IgD-negative memory B cell (primary cell): ENCODE data around the gene SCARB1. TPM values are rescaled to one million over a fixed set of nuclear protein-coding genes. Genes with fewer than 3 reads are reported as not detected.
A peak's percentile ranks its signal among the peaks of the same experiment; 100 is the strongest.
"Not testable (repeated sequence)": the region's sequence is repeated elsewhere in the genome, so short reads cannot be mapped to it uniquely, and the experiment has no call there.

Experiments used
- H3K27ac Mint-ChIP-seq, 3 donors: one replicate each; pipeline ENCODE4 v1.8.0; 2020 to 2022; ENCODE audit warnings: mild to moderate bottlenecking in 3 of 3, mixed read lengths in 3 of 3, moderate library complexity in 1 of 3
- H3K27me3 Mint-ChIP-seq: one replicate; pipeline ENCODE4 v1.8.0; 2021; ENCODE audit warnings: mixed read lengths
- H3K36me3 Mint-ChIP-seq: one replicate; pipeline ENCODE4 v1.8.0; 2020; ENCODE audit warnings: mild to moderate bottlenecking, mixed read lengths
- H3K4me1 Mint-ChIP-seq, 3 donors: one replicate each; pipeline ENCODE4 v1.8.0; 2020 to 2022; ENCODE audit warnings: mixed read lengths in 3 of 3, mild to moderate bottlenecking in 1 of 3
- H3K4me3 Mint-ChIP-seq, 4 donors: one replicate each; pipeline ENCODE4 v1.8.0; 2020 to 2022; ENCODE audit warnings: mild to moderate bottlenecking in 4 of 4, mixed read lengths in 4 of 4, moderate library complexity in 3 of 4
- H3K9me3 Mint-ChIP-seq, 3 donors: one replicate each; pipeline ENCODE4 v1.8.0; 2020 to 2021; ENCODE audit warnings: mixed read lengths in 3 of 3, mild to moderate bottlenecking in 1 of 3
- polyA plus RNA-seq: library from polyadenylated mRNA; unstranded; fragments of 300-500 nt; fragmentation: Illumina TruSeq; gene quantifications from one replicate; pipeline ENCODE4 v1.2.3, GENCODE V29; 2021

The SCARB1 gene
- polyA plus RNA-seq = 23.9 TPM

- Mint-ChIP-seq H3K9me3 (no peaks in the 10 kb centered on the region), H3K4me1 (peaks cover 28 to 39% (median 29%) of the 10 kb centered on the region in 3 donors), H3K4me3 (peak within 1 kb of the TSS; percentile 83 to 95 (median 88)), H3K36me3 (no peaks in the 10 kb centered on the region), H3K27me3 (peaks cover 2% of the 10 kb centered on the region), H3K27ac (peak within 1 kb of the TSS; percentile 70 to 95 (median 86))
Observed at GRCh38 chr12:124863416-124864325, at the start of gene SCARB1. Gene SCARB1, minus strand, starts transcription at chr12:124863864. Its CDS starts 144 bp downstream, at chr12:124863720.

DNA sequence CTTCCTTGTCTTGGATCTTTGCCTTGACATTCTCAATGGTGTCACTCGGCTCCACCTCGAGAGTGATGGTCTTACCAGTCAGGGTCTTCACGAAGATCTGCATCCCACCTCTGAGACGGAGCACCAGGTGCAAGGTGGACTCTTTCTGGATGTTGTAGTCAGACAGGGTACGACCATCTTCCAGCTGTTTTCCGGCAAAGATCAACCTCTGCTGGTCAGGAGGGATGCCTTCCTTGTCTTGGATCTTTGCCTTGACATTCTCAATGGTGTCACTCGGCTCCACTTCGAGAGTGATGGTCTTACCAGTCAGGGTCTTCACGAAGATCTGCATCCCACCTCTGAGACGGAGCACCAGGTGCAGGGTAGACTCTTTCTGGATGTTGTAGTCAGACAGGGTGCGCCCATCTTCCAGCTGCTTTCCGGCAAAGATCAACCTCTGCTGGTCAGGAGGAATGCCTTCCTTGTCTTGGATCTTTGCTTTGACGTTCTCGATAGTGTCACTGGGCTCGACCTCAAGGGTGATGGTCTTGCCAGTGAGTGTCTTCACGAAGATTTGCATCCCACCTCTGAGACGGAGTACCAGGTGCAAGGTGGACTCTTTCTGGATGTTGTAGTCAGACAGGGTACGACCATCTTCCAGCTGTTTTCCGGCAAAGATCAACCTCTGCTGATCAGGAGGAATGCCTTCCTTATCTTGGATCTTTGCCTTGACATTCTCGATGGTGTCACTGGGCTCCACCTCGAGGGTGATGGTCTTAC, 49.0 kb upstream of the SCARB1 start:
- H3K27me3 Mint-ChIP-seq, H3K9me3 Mint-ChIP-seq: not testable (repeated sequence)
- Mint-ChIP-seq H3K27ac (peak overlapping the region in 1 of 3 donors; percentile 100), H3K36me3 (peaks cover 15% of the 10 kb centered on the region), H3K4me3 (peak overlapping the region; percentile 99), H3K4me1 (peaks cover 37 to 51% (median 48%) of the 10 kb centered on the region in 3 donors)

GRCh38 chr12:124911521-124911920, 47.9 kb upstream of the SCARB1 start:
- H3K4me3 Mint-ChIP-seq = peak overlapping the region; percentile 40 to 85 (median 48)
- peak overlapping the region; percentile 63 to 89 (median 78) for H3K27ac Mint-ChIP-seq
- H3K9me3 Mint-ChIP-seq, H3K27me3 Mint-ChIP-seq: not testable (repeated sequence)
- H3K36me3 Mint-ChIP-seq = peaks cover 15% of the 10 kb centered on the region
- H3K4me1 Mint-ChIP-seq = peaks cover 33 to 45% (median 44%) of the 10 kb centered on the region in 3 donors

GRCh38 chr12:124910561-124911478, 47.2 kb upstream of the SCARB1 start:
- peak overlapping the region; percentile 63 to 89 (median 78) for H3K27ac Mint-ChIP-seq
- peaks cover 32 to 44% (median 40%) of the 10 kb centered on the region in 3 donors for H3K4me1 Mint-ChIP-seq
- H3K27me3 Mint-ChIP-seq = no peaks in the 10 kb centered on the region
- peaks cover 15% of the 10 kb centered on the region for H3K36me3 Mint-ChIP-seq
- H3K9me3 Mint-ChIP-seq = peaks cover 0 to 6% (median 0%) of the 10 kb centered on the region in 3 donors
- peak overlapping the region; percentile 40 to 85 (median 52) for H3K4me3 Mint-ChIP-seq

GRCh38 chr12:124909831-124910560, 46.3 kb upstream of the SCARB1 start:
- H3K27me3 Mint-ChIP-seq = no peaks in the 10 kb centered on the region
- peaks cover 31 to 43% (median 36%) of the 10 kb centered on the region in 3 donors for H3K4me1 Mint-ChIP-seq
- peaks cover 0 to 6% (median 0%) of the 10 kb centered on the region in 3 donors for H3K9me3 Mint-ChIP-seq
- H3K4me3 Mint-ChIP-seq = peak overlapping the region in 2 of 4 donors; percentile 50 to 53
- peaks cover 15% of the 10 kb centered on the region for H3K36me3 Mint-ChIP-seq
- H3K27ac Mint-ChIP-seq = peak overlapping the region; percentile 63 to 89 (median 78)

- Mint-ChIP-seq H3K4me1 (peaks cover 27 to 43% (median 35%) of the 10 kb centered on the region in 3 donors), H3K4me3 (peak overlapping the region in 1 of 4 donors; percentile 20), H3K9me3 (no peaks in the 10 kb centered on the region), H3K36me3 (peaks cover 7% of the 10 kb centered on the region), H3K27me3 (no peaks in the 10 kb centered on the region), H3K27ac (peak overlapping the region in 2 of 3 donors; percentile 1 to 76)
Observed at GRCh38 chr12:124906606-124907261, 43.1 kb upstream of the SCARB1 start.

DNA sequence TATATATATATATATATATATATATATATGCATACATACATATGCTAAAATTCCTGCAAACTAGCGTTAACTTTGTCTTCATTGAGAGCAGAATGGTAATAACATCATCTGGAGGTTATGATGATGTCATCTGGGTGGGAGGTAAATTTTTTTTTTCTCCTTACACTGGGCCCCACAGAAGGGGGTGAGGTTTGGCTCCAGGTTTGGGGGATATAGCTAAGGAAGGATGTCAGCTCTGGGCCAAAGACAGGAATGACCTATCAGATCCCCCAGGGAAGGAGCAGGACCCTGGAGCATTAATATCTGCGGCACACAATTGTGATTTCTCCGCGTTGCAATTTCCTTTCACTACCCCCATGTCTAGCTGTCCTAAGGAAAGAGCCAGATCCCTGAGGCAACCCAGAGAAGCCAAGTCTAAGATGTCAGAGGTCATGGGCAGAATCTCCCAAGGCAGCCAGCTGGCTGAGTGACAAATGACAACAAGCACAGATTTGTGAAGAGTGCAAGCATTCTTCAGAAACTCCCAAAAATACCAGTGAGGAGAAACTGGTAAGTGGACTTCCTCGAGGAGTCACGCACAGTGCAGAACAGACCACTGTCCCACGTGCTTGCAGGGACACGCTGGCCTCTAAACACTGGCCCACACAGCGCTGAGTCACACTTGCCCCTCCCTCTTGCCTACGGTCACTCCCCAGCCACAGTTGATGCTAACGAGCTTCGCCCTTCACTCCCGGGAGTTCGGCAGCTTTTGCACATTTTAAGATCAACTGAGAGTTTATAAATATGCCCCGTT, 40.8 kb upstream of the SCARB1 start:
- H3K9me3 Mint-ChIP-seq = no peaks in the 10 kb centered on the region
- no peak overlapping the region for H3K27ac Mint-ChIP-seq
- no peak overlapping the region for H3K4me3 Mint-ChIP-seq
- no peaks in the 10 kb centered on the region for H3K27me3 Mint-ChIP-seq
- peaks cover 4% of the 10 kb centered on the region for H3K36me3 Mint-ChIP-seq
- peaks cover 23 to 32% (median 23%) of the 10 kb centered on the region in 3 donors for H3K4me1 Mint-ChIP-seq

GRCh38 chr12:124902916-124903315, 39.3 kb upstream of the SCARB1 start:
- H3K9me3 Mint-ChIP-seq = no peaks in the 10 kb centered on the region
- no peaks in the 10 kb centered on the region for H3K27me3 Mint-ChIP-seq
- peak overlapping the region in 2 of 3 donors; percentile 62 to 78 for H3K27ac Mint-ChIP-seq
- peaks cover 34 to 42% (median 35%) of the 10 kb centered on the region in 3 donors for H3K4me1 Mint-ChIP-seq
- peaks cover 4% of the 10 kb centered on the region for H3K36me3 Mint-ChIP-seq
- H3K4me3 Mint-ChIP-seq = peak overlapping the region in 1 of 4 donors; percentile 25

DNA sequence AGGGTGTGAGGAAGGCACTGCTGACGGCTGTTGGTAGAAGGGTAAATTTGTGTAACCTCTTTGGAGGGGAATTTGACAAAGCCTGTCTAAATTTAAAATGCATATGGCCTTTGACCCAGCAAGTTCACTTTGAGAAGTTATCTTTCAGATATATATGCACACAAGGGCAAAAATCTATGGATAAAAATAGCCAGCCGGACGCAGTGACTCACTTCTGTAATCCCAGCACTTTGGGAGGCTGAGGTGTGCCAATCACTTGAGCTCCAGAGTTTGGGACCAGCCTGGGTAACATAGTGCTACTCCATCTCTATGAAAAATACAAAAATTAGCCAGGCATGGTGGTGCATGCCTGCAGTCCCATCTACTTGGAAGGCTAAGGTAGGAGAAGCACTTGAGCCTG, 37.3 kb upstream of the SCARB1 start:
- H3K36me3 Mint-ChIP-seq = peaks cover 4% of the 10 kb centered on the region
- no peaks in the 10 kb centered on the region for H3K9me3 Mint-ChIP-seq
- no peaks in the 10 kb centered on the region for H3K27me3 Mint-ChIP-seq
- H3K4me1 Mint-ChIP-seq = peaks cover 28 to 39% (median 29%) of the 10 kb centered on the region in 3 donors
- peak overlapping the region in 1 of 3 donors; percentile 90 for H3K27ac Mint-ChIP-seq
- H3K4me3 Mint-ChIP-seq = peak overlapping the region in 1 of 4 donors; percentile 75

DNA sequence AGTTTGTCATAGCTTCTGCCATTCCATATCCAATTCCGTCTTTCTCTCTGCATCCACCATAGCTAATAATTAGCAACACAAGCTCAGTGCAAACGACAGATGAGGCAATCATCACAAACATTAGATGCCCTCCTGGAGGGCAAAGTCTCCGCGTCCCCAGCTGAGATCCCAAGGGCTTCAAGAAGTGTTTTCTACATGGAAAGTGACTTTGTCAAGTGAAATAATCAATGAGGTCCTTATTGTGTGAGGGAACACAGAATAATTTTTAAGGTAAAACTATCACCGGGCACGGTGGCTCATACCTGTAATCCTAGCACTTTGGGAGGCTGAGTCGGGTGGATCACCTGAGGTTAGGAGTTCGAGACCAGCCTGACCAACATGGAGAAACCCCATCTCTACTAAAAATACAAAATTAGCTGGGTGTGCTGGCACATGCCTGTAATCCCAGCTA, 36.7 kb upstream of the SCARB1 start:
- not testable (repeated sequence) for H3K36me3 Mint-ChIP-seq, H3K9me3 Mint-ChIP-seq, H3K27ac Mint-ChIP-seq, H3K27me3 Mint-ChIP-seq
- H3K4me1 Mint-ChIP-seq = peaks cover 26 to 36% (median 29%) of the 10 kb centered on the region in 3 donors
- H3K4me3 Mint-ChIP-seq = peak overlapping the region in 1 of 4 donors; percentile 75

- Mint-ChIP-seq H3K27me3 (no peaks in the 10 kb centered on the region), H3K4me1 (peaks cover 29 to 37% (median 37%) of the 10 kb centered on the region in 3 donors), H3K9me3 (peaks cover 0 to under 1% (median 0%) of the 10 kb centered on the region in 3 donors), H3K36me3 (peaks cover 2% of the 10 kb centered on the region), H3K27ac (peak overlapping the region in 1 of 3 donors; percentile 71), H3K4me3 (peak overlapping the region; percentile 29 to 89 (median 70))
Observed at GRCh38 chr12:124898923-124899294, 35.2 kb upstream of the SCARB1 start.

DNA sequence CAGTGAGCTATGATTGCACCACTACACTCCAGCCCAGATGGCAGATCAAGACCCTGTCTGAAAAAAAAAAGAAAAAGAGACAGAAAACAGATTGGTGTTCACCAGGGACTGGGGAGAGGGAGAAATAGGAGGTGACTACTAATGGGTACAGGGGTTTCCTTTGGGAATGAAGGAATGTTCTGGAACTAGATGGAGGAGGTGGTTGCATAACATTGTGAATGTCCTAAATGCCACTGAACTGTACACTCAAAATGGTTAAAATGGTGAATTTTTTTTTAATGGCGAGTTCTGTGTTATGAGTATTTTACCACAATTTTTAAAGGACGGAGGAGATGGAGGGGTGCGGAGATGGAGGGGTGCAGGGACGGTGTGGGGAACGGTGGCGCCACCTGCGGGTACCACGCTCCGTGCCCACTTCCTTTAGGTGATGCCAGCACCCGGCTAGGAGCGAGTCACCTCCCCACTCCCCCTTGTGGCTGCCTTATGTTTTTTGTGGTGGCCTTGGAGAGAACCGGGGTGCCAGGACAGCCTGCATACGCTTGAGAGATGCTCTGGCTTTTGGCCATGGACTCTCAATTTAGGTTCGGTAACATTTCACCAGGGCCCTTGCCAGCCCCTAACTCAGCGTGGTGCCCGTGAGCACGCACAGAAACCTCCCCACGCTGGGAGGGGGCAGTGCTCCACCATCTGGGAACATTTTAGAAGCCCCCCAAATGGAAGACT, 34.7 kb upstream of the SCARB1 start:
- H3K36me3 Mint-ChIP-seq = peaks cover 2% of the 10 kb centered on the region
- H3K27me3 Mint-ChIP-seq = no peaks in the 10 kb centered on the region
- H3K4me3 Mint-ChIP-seq = peak overlapping the region; percentile 29 to 89 (median 70)
- H3K27ac Mint-ChIP-seq = peak overlapping the region in 1 of 3 donors; percentile 31
- peaks cover 32 to 41% (median 40%) of the 10 kb centered on the region in 3 donors for H3K4me1 Mint-ChIP-seq
- peaks cover 0 to 3% (median 0%) of the 10 kb centered on the region in 3 donors for H3K9me3 Mint-ChIP-seq
